Common myeloid progenitor, CD34-positive (primary cell): Measurements from ENCODE around the gene NFKBIZ.

Experiments used
- CTCF ChIA-PET: fragments of 350-600 bp; sonication (Branson Sonifier 250); formaldehyde crosslinking; loops from one replicate; lab custom pipeline; 2021; ENCODE audit warnings: antibody characterized with exemption; lab: Charles Lee
- POLR2A ChIA-PET: fragments of 350-600 bp; sonication (Branson Sonifier 250); formaldehyde crosslinking; loops from one replicate; lab custom pipeline; 2021; ENCODE audit warnings: antibody characterized with exemption; lab: Charles Lee
- DNase-seq, 3 donors: peaks; one replicate each; pipeline versions ENCODE4 v3.0.0 to v3.0.0-alpha.2; 2013
- H3K27ac ChIP-seq, 2 experiments: 1 replicate in 1 of 2; 2 replicates in 1 of 2; pipeline ENCODE4 v1.7.0; 2013; ENCODE audit warnings: inconsistent platforms in 2 of 2, low read length in 2 of 2, mild to moderate bottlenecking in 2 of 2, low read depth in 1 of 2, moderate library complexity in 1 of 2; ENCODE audit not compliant: severe bottlenecking in 2 of 2, insufficient read depth in 1 of 2, poor library complexity in 1 of 2
- H3K27me3 ChIP-seq, 5 experiments: replicated peaks in 2 of 5; 1 replicate in 3 of 5; 2 replicates in 2 of 5; pipeline versions ENCODE4 v1.6.1 to v1.7.0; 2013; ENCODE audit warnings: low read length in 4 of 5, mild to moderate bottlenecking in 2 of 5, moderate library complexity in 2 of 5, inconsistent platforms in 1 of 5; ENCODE audit not compliant: insufficient read depth in 5 of 5, control insufficient read depth in 4 of 5
- H3K36me3 ChIP-seq, 4 experiments: 1 replicate in 2 of 4; 2 replicates in 2 of 4; pipeline versions ENCODE4 v1.6.1 to v1.7.0; 2013; ENCODE audit warnings: low read length in 3 of 4, control low read depth in 1 of 4, mild to moderate bottlenecking in 1 of 4; ENCODE audit not compliant: control insufficient read depth in 4 of 4, insufficient read depth in 4 of 4
- H3K4me1 ChIP-seq, 4 experiments: 1 replicate in 3 of 4; 2 replicates in 1 of 4; pipeline versions ENCODE4 v1.6.1 to v1.7.1; 2013; ENCODE audit warnings: low read length in 3 of 4, mild to moderate bottlenecking in 3 of 4, control low read depth in 1 of 4, inconsistent platforms in 1 of 4, moderate library complexity in 1 of 4; ENCODE audit not compliant: control insufficient read depth in 4 of 4, insufficient read depth in 4 of 4; ENCODE audit errors: control extremely low read depth in 1 of 4
- H3K4me3 ChIP-seq, 7 experiments: 1 replicate in 4 of 7; 2 replicates in 3 of 7; pipeline versions ENCODE4 v1.5.1 to v1.7.0; 2013; ENCODE audit warnings: mild to moderate bottlenecking in 7 of 7, low read length in 6 of 7, moderate library complexity in 6 of 7, inconsistent platforms in 2 of 7, low read depth in 2 of 7, control low read depth in 1 of 7; ENCODE audit not compliant: insufficient read depth in 4 of 7, control insufficient read depth in 1 of 7; ENCODE audit errors: extremely low read depth in 1 of 7
- H3K9me3 ChIP-seq, 5 experiments: 1 replicate in 4 of 5; 2 replicates in 1 of 5; pipeline versions ENCODE4 v1.6.1 to v1.7.1; 2013; ENCODE audit warnings: low read length in 4 of 5, mild to moderate bottlenecking in 2 of 5, inconsistent platforms in 1 of 5, low read depth in 1 of 5, moderate library complexity in 1 of 5; ENCODE audit not compliant: control insufficient read depth in 4 of 5, insufficient read depth in 2 of 5; ENCODE audit errors: control extremely low read depth in 1 of 5
- WGBS: methylation state at CpG from one replicate; pipeline ENCODE4 v1.1.5; 2013; ENCODE audit not compliant: insufficient coverage; 5-methylcytosine and 5-hydroxymethylcytosine counted together

Gene NFKBIZ

DNA sequence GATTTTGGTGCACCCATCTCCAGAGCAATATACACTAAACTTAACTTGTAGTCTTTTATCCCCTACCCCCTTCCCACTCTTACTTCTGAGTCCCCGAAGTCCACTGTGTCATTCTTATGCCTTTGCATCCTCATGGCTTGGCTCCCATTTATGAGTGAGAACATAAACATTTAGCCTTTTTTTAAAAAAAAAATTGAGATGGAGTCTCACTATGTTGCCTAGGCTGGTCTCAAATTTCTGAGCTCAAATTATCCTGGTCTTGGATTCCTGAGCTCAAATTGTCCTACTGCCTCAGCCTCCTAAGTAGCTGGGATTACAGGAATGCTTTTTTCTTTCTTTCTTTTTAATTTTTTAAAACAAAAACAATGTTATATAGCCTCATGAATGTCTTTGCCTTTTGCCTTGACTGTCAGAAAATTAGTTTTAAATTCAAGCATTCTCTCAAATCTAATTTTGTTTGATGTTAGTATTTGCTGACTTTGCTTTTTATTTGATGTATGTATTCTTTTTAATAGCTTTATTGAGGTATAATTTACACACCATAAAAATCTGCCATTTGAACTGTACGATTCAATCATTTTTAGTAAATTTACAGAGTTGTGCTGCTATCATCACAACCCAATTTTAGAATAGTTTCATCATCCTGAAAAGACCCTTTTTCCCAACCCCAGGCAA is 46.9 kb downstream of the NFKBIZ start:
- H3K27ac ChIP-seq: no peak overlapping the region
- no peak overlapping the region for H3K4me3 ChIP-seq
- no peak for DNase-seq
- POLR2A ChIA-PET: interaction anchor here (0.6 kb wide), 1 partner anchor 284 kb away, joined by 3 read pairs; no protein-coding TSS in a partner anchor
- H3K4me1 ChIP-seq: peaks cover 2 to 21% (median 10%) of the 10 kb centered on the region in 4 experiments
- H3K9me3 ChIP-seq: peaks cover 0 to 5% (median 0%) of the 10 kb centered on the region in 5 experiments
- no peaks in the 10 kb centered on the region for H3K36me3 ChIP-seq
- WGBS: 100% methylated on average over 1 of the region's 2 CpGs
- H3K27me3 ChIP-seq: no peaks in the 10 kb centered on the region
- CTCF ChIA-PET: interaction anchor here (0.7 to 1.4 kb wide), 3 partner anchors 12 to 1251 kb away, joined by 3 to 4 read pairs (median 3); no protein-coding TSS in a partner anchor

DNA sequence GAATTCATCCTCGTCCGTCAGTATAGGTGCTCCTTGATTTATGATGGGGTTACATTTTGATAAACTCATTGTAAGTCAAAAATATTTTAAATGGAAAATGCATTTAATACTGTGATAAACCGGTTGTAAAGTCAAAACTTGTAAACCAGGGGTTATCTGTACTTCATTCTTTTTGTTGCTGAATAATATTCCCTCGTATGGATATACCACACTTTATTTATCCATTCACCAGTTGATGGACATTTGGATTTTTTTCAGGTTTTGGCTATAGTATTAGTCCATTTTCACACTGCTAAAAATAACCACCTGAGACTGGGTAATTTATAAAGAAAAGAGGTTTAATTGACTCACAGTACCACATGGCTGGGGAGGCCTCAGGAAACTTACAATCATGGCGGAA is 47.7 kb downstream of the NFKBIZ start:
- H3K36me3 ChIP-seq: no peaks in the 10 kb centered on the region
- ChIA-PET POLR2A (no interaction called here), CTCF (interaction anchor here (0.7 kb wide), 1 partner anchor 1252 kb away, joined by 3 read pairs; no protein-coding TSS in a partner anchor)
- peaks cover 2 to 21% (median 10%) of the 10 kb centered on the region in 4 experiments for H3K4me1 ChIP-seq
- H3K9me3 ChIP-seq: peaks cover 0 to 5% (median 0%) of the 10 kb centered on the region in 5 experiments
- H3K27me3 ChIP-seq: no peaks in the 10 kb centered on the region
- no peak overlapping the region for H3K27ac ChIP-seq
- WGBS: no CpG with 5 or more reads among the region's 5 CpGs
- H3K4me3 ChIP-seq: no peak overlapping the region
- DNase-seq: no peak

DNA sequence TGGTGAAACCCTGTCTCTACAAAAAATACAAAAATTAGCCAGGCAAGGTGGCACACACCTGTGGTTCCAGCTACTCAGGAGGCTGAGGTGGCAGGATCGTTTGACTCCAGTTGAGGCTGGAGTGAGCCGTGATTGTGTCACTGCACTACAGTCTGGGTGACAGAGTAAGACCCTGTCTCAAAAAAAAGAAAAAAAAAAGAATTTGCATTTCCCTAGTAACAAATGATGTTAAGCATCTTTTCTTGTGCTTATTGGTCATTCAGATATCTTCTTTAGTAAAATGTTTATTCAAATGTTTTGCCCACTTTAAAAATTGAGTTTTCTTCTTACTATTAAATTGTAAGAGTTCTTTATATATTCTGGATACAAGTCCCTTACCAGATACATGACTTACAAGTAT is 48.7 kb downstream of the NFKBIZ start:
- ChIA-PET POLR2A (no interaction called here), CTCF (interaction anchor here (0.7 to 1.0 kb wide), 2 partner anchors 121 to 327 kb away, joined by 3 read pairs; no protein-coding TSS in a partner anchor)
- Histone ChIP-seq H3K4me1 (peaks cover 2 to 21% (median 10%) of the 10 kb centered on the region in 4 experiments), H3K9me3 (peaks cover 0 to 5% (median 0%) of the 10 kb centered on the region in 5 experiments), H3K36me3 (no peaks in the 10 kb centered on the region), H3K4me3 (no peak overlapping the region), H3K27me3 (no peaks in the 10 kb centered on the region), H3K27ac (no peak overlapping the region)
- WGBS: 100% methylated on average over 2 of the region's 2 CpGs
- DNase-seq: peak in 2 of 3 donors; percentile 18 to 33

DNA sequence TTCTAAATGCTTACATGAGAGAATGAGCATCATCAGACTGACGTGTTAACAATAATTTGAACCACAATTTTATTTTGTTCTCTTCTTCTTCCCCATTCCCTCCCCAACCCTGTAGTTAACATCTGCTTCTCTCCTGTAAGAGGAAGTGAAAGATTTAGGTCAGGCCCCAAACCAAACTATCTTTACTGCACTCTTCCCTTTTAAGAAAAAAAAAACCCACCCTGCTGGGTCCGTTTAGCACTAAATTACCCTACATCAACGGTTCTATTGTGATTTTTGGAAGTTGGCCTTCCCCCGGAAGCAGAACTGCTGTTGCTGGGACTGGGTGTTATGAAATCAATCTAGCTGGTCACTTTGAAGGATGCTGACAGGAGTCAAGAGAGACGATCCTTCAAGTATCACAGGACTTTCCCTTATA is 49.4 kb downstream of the NFKBIZ start:
- ChIA-PET CTCF (interaction anchor here (0.9 kb wide), 1 partner anchor 31 kb away, joined by 3 read pairs; no protein-coding TSS in a partner anchor), POLR2A (no interaction called here)
- Histone ChIP-seq H3K9me3 (peaks cover 0 to 5% (median 0%) of the 10 kb centered on the region in 5 experiments), H3K27me3 (no peaks in the 10 kb centered on the region), H3K36me3 (no peaks in the 10 kb centered on the region), H3K4me3 (peak overlapping the region in 1 of 7 experiments; percentile 7), H3K4me1 (peaks cover 2 to 21% (median 10%) of the 10 kb centered on the region in 4 experiments), H3K27ac (no peak overlapping the region)
- DNase-seq: peak; percentile 53 to 90 (median 88)
- WGBS: no CpG with 5 or more reads among the region's 5 CpGs

DNA sequence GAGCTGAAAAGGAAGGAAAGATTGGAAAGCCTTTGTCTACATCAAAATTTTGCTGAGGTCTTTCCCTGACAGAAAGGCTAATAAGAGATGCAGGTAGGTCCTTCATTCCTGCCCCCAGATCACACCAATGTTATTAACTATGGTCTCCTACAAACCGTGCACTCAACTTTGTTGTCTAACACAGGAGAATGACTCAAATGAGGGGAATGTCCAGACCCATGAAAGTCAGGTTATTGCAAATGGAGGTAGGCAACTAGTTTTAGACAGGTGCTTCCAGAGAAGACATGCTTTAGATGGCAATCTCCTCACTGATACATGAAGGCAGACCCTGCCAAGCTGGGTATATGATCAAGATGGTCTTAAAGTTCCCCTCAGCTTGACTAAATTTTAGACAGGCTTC is 51.0 kb downstream of the NFKBIZ start:
- no CpG with 5 or more reads among the region's 1 CpG for WGBS
- peaks cover 2 to 21% (median 10%) of the 10 kb centered on the region in 4 experiments for H3K4me1 ChIP-seq
- H3K9me3 ChIP-seq: peaks cover 0 to 5% (median 0%) of the 10 kb centered on the region in 5 experiments
- ChIA-PET CTCF (interaction anchor here (0.6 to 1.5 kb wide), 4 partner anchors 11 to 325 kb away, joined by 3 to 4 read pairs (median 4); no protein-coding TSS in a partner anchor), POLR2A (no interaction called here)
- no peak overlapping the region for H3K4me3 ChIP-seq
- DNase-seq: no peak
- H3K36me3 ChIP-seq: no peaks in the 10 kb centered on the region
- no peaks in the 10 kb centered on the region for H3K27me3 ChIP-seq
- H3K27ac ChIP-seq: no peak overlapping the region

DNA sequence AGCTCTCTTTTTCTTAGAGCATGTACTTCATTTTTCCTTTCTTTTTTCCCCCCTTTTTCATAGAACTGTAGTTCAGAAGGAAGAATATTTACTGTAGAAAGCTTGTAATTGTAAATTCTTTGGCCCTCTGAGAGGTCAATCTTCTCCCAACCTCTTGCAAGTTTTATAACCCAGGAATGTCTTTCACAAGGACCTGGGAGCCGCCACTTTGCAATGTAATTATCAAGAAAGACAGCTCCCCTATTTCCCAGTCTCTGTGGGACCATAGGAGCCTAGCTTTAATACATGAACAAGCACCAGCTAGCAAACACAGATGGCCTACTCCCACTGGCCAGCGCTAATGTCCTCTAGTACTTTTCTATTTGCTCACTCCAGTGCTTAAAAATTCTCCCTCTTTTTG is 51.4 kb downstream of the NFKBIZ start:
- peaks cover 0 to 5% (median 0%) of the 10 kb centered on the region in 5 experiments for H3K9me3 ChIP-seq
- H3K4me3 ChIP-seq: no peak overlapping the region
- no peak for DNase-seq
- ChIA-PET POLR2A (no interaction called here), CTCF (interaction anchor here (0.6 to 1.5 kb wide), 4 partner anchors 11 to 324 kb away, joined by 3 to 4 read pairs (median 4); no protein-coding TSS in a partner anchor)
- H3K27ac ChIP-seq: no peak overlapping the region
- no peaks in the 10 kb centered on the region for H3K27me3 ChIP-seq
- H3K4me1 ChIP-seq: peaks cover 2 to 21% (median 10%) of the 10 kb centered on the region in 4 experiments
- WGBS: 90% methylated on average over 1 of the region's 2 CpGs
- H3K36me3 ChIP-seq: no peaks in the 10 kb centered on the region

DNA sequence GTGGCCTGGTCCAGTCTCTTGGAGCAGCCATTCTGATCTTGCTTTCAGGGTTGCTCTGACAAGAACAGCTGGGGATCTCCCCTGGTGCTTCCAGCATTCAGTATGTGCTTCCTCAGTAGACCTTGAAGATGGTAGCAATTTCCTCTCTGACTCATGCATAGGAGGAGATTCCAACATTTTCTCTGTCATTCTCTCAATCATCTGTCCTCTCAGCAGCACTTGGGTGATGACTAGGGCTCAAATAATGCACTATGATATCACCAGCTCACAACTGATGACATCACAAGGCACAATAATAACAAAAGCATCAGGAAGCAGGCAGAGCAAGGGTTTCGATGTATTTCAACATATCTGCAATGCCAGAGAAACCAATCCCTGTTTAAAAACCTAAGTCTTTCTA is 52.7 kb downstream of the NFKBIZ start:
- Histone ChIP-seq H3K4me1 (peaks cover 2 to 21% (median 10%) of the 10 kb centered on the region in 4 experiments), H3K36me3 (no peaks in the 10 kb centered on the region), H3K9me3 (peaks cover 0 to 3% (median 0%) of the 10 kb centered on the region in 5 experiments), H3K27me3 (no peaks in the 10 kb centered on the region), H3K27ac (no peak overlapping the region), H3K4me3 (no peak overlapping the region)
- WGBS: 100% methylated on average over 1 of the region's 1 CpG
- CTCF ChIA-PET: interaction anchor here (0.6 kb wide), 1 partner anchor 12 kb away, joined by 3 read pairs; no protein-coding TSS in a partner anchor
- peak in 2 of 3 donors; percentile 42 to 44 for DNase-seq
- POLR2A ChIA-PET: no interaction called here
